ENCODE data around the gene SYTL3.
"Not testable (repeated sequence)": the region's sequence is repeated elsewhere in the genome, so short reads cannot be mapped to it uniquely, and the experiment has no call there.

DNA sequence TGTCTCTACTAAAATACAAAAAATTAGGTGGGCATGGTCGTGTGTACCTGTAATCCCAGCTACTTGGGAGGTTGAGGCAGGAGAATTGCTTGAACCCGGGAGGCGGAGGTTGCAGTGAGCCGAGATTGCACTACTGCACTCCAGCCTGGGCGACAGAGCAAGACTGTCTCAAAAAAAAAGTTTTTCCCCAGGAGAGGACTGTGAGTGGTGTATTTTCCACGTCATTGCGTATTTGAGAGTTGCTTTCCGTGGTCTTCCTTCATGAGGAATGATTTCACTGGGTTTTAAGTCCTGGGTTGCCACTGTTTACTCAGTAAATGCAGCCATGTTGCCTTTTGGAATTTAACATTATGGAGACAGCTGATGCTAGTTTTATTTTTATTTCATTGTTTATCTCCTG, 22.3 kb downstream of the SYTL3 start:
- TF ChIP-seq, protein P1, sequence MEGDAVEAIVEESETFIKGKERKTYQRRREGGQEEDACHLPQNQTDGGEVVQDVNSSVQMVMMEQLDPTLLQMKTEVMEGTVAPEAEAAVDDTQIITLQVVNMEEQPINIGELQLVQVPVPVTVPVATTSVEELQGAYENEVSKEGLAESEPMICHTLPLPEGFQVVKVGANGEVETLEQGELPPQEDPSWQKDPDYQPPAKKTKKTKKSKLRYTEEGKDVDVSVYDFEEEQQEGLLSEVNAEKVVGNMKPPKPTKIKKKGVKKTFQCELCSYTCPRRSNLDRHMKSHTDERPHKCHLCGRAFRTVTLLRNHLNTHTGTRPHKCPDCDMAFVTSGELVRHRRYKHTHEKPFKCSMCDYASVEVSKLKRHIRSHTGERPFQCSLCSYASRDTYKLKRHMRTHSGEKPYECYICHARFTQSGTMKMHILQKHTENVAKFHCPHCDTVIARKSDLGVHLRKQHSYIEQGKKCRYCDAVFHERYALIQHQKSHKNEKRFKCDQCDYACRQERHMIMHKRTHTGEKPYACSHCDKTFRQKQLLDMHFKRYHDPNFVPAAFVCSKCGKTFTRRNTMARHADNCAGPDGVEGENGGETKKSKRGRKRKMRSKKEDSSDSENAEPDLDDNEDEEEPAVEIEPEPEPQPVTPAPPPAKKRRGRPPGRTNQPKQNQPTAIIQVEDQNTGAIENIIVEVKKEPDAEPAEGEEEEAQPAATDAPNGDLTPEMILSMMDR (IDR thresholded peaks at IDR 0.05), result not testable (repeated sequence)
- TF ChIP-seq POLR2A (IDR thresholded peaks at IDR 0.05), result not testable (repeated sequence)

Data from Peyer's patch (tissue), 4 donors.